ENCODE data around the gene MOB2.

Gene MOB2

DNA sequence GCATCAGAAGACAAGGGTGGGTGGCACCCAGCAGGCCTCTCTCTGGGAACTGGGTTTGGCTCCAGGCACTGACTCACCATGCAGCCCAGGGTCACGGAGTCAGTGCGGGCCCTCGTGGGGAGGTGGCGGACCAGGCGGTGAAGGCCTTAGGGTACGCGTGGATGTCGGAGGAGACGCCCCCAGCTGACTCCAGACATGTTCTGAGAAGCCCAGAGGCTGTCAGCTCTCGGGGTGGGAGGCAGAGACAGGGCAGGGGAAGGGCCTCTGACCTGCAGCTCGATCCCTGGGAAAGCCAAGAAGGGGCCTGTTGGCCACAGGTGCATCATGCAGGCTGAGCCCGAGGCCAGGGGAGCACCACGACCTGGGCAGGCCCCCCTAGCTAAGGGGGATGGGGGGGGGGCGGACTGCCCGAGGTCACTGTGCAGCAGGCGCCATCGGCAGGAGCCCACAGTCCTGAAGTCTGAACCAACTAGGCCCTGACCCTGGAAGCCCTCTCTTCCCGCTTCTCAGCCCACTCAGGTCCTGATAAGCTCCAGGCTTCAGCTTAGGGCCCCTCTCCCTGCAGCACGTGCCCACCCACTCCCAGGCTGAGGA is 18.0 kb downstream of the MOB2 start:
- no peaks in the 10 kb centered on the region for H3K4me1 Mint-ChIP-seq (ENCODE audit: low read depth)
- H3K27me3 Mint-ChIP-seq, result no peaks in the 10 kb centered on the region
- H3K4me3 Mint-ChIP-seq, result no peak overlapping the region
- peaks cover 43% of the 10 kb centered on the region for H3K36me3 Mint-ChIP-seq (ENCODE audit: low read depth)
- no peak overlapping the region for H3K27ac Mint-ChIP-seq
- H3K9me3 Mint-ChIP-seq, result no peaks in the 10 kb centered on the region
- no peak for DNase-seq

- no peaks in the 10 kb centered on the region for H3K9me3 Mint-ChIP-seq
- H3K27me3 Mint-ChIP-seq, result no peaks in the 10 kb centered on the region
- H3K27ac Mint-ChIP-seq, result no peak overlapping the region
- no peak for DNase-seq
- H3K4me1 Mint-ChIP-seq (ENCODE audit: low read depth), result no peaks in the 10 kb centered on the region
- peaks cover 39% of the 10 kb centered on the region for H3K36me3 Mint-ChIP-seq (ENCODE audit: low read depth)
- H3K4me3 Mint-ChIP-seq, result no peak overlapping the region
Observed at GRCh38 chr11:1468002-1468401, 18.6 kb downstream of the MOB2 start.

DNA sequence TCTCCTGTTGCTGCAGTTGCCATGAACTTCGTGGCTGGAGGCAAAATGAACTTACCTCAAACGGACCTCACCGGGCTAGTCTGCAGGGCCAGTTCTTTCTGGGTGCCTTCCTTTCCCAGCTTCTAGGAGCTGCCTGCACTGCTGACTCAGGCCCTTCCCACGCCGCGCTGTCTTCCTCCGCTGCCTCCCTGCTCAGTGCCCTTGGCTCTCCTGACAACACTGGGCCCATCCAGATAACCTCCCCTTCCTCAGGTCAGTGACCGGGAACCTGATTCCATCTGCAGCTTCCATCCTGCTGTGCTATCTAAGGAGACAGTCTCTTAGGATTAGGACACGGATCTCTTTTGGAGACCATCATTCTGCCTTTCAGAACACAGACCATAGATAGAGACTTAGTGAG is 19.3 kb downstream of the MOB2 start:
- no peaks in the 10 kb centered on the region for H3K9me3 Mint-ChIP-seq
- H3K4me1 Mint-ChIP-seq (ENCODE audit: low read depth), result no peaks in the 10 kb centered on the region
- H3K27ac Mint-ChIP-seq, result no peak overlapping the region
- DNase-seq, result no peak
- H3K27me3 Mint-ChIP-seq, result no peaks in the 10 kb centered on the region
- peaks cover 38% of the 10 kb centered on the region for H3K36me3 Mint-ChIP-seq (ENCODE audit: low read depth)
- H3K4me3 Mint-ChIP-seq, result no peak overlapping the region

DNA sequence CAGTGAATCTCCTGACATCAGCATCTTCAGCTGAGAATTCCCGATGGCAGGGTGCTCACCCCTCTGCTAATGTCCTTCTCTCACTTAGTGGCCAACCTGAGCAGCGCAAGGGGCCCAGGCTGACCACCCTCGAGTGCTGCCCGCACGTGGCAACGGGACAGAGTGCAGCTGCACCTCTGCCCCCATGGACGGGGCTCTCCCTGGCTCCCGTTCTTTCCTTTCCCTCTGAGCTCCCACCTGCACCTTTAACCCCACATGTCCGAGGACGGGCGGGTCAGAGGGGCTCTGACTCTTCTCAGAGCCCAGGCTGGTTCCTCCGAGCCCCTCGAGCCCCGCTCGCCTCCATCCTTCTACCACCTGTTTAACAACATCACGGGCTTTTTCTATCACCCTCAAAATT is 19.8 kb downstream of the MOB2 start:
- no peak overlapping the region for H3K4me3 Mint-ChIP-seq
- H3K9me3 Mint-ChIP-seq, result no peaks in the 10 kb centered on the region
- peaks cover 37% of the 10 kb centered on the region for H3K36me3 Mint-ChIP-seq (ENCODE audit: low read depth)
- no peak overlapping the region for H3K27ac Mint-ChIP-seq
- no peaks in the 10 kb centered on the region for H3K27me3 Mint-ChIP-seq
- no peaks in the 10 kb centered on the region for H3K4me1 Mint-ChIP-seq (ENCODE audit: low read depth)
- no peak for DNase-seq

- Mint-ChIP-seq H3K36me3 (ENCODE audit: low read depth) (peaks cover 19% of the 10 kb centered on the region), H3K4me3 (no peak overlapping the region)
Observed at GRCh38 chr11:1463056-1463455, 23.5 kb downstream of the MOB2 start.

DNA sequence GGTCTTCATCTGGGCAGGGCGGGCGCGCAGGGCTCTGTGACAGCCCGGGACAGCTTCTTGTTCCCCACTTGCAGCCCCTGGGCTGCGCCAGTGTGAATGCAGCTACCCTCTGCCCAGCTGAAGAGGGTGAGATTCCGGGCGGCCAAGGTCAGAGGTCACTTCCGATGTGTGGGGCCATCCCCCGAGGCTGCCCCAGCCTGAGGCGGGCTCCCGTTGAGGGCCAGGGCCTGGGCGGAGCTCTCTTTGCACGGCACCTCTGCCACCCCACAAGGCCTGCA is 23.9 kb downstream of the MOB2 start:
- no peak for DNase-seq
- Mint-ChIP-seq H3K4me1 (ENCODE audit: low read depth) (no peaks in the 10 kb centered on the region), H3K27ac (no peak overlapping the region), H3K4me3 (no peak overlapping the region), H3K9me3 (no peaks in the 10 kb centered on the region), H3K36me3 (ENCODE audit: low read depth) (peaks cover 19% of the 10 kb centered on the region), H3K27me3 (no peaks in the 10 kb centered on the region)

More at GRCh38 chr11:1463056-1463455, 23.5 kb downstream of the MOB2 start:
- Mint-ChIP-seq H3K27me3 (no peaks in the 10 kb centered on the region), H3K9me3 (no peaks in the 10 kb centered on the region), H3K4me1 (ENCODE audit: low read depth) (no peaks in the 10 kb centered on the region), H3K27ac (no peak overlapping the region)
- no peak for DNase-seq

DNA sequence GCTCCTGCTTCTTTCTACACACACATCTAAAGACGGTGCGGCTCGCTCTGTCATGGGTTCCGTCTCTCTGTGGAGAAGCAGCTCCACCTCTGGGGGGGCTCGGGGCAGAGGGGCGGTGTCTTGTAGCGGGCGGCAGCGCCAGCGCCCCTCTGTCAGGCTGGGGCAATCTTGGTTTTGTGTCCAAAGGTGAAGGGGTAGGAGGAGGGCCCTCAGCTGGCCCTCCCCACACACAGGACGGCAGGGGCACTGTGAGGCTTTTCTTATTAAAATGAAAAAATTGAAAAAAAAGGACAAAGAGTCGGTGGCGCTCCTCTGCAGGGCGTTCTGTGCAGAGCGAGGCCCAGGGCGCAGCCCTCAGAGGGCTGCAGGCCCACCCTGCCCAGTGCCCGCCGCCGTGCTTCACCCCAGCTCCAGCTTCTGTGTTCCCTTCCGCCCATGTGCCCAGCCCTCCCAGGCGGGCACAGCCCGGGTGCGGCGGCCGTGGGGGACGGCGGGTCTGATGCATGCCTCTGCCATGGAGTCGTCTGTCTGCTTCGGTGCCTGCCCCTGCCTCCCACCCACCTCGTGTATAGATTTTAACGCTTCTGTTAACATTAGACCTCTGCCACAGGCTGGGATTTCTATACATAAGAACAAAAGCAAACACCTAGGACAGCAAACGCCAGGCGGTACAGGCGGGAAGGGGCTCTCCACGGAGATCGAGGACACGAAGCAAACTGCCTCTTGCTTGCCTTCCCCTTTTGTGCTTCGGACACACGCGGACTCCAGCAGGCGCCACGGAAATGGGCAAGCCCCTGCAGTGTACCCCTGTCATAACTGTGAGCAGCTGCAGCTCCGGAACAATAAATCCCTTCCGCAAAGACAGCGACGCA is 24.5 kb downstream of the MOB2 start:
- no peaks in the 10 kb centered on the region for H3K4me1 Mint-ChIP-seq (ENCODE audit: low read depth)
- H3K27me3 Mint-ChIP-seq, result no peaks in the 10 kb centered on the region
- H3K9me3 Mint-ChIP-seq, result no peaks in the 10 kb centered on the region
- DNase-seq, result no peak
- H3K4me3 Mint-ChIP-seq, result no peak overlapping the region
- H3K36me3 Mint-ChIP-seq (ENCODE audit: low read depth), result peaks cover 15% of the 10 kb centered on the region
- H3K27ac Mint-ChIP-seq, result no peak overlapping the region

DNA sequence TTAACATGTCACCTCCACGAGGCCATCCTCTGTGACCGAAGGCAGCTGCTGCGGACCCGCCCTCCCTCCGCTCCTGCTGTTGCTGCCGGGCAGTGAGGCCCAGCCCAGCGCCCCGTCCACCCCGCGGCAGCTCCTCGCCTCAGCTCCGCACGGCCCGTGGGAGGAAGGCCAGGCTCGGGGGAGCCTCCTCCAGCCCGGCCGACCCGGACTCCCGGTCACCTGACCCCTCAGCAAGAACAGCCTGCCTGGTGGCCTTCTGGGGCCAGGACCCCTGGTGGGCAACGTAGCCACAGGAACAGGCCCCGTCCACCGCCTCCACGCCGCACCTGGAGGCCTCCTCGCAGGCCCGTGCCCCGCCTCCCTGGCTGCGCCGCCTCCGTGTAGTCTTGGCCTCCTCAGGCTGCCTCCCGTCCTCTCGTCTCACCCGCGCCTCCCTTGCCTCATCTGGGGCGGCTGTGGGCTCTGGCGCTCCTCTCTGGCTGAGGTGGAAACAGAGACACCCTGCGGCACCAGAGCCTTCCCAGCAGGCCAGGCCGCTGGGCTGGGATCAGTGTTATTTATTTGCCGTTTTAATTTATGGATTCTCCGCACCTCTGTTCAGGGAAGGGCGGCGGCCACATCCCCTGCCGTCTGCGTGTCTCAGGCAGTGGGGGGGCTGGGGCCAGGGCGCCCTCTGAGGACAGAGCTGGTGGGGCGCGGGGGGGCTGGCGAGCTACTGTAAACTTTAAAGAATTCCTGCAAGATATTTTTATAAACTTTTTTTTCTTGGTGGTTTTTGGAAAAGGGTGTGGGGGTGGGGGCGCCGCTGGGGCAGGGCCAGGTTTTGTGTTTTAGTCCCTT is 25.4 kb downstream of the MOB2 start:
- Mint-ChIP-seq H3K27ac (no peak overlapping the region), H3K9me3 (no peaks in the 10 kb centered on the region), H3K4me3 (no peak overlapping the region), H3K4me1 (ENCODE audit: low read depth) (no peaks in the 10 kb centered on the region), H3K27me3 (no peaks in the 10 kb centered on the region), H3K36me3 (ENCODE audit: low read depth) (peaks cover 10% of the 10 kb centered on the region)
- DNase-seq, result no peak

GRCh38 chr11:1460396-1460985 is 26.1 kb downstream of the MOB2 start:
- H3K9me3 Mint-ChIP-seq, result no peaks in the 10 kb centered on the region
- no peak for DNase-seq
- no peak overlapping the region for H3K27ac Mint-ChIP-seq
- no peaks in the 10 kb centered on the region for H3K27me3 Mint-ChIP-seq
- peaks cover 4% of the 10 kb centered on the region for H3K36me3 Mint-ChIP-seq (ENCODE audit: low read depth)
- no peak overlapping the region for H3K4me3 Mint-ChIP-seq
- no peaks in the 10 kb centered on the region for H3K4me1 Mint-ChIP-seq (ENCODE audit: low read depth)

- Mint-ChIP-seq H3K27ac (no peak overlapping the region), H3K36me3 (ENCODE audit: low read depth) (no peaks in the 10 kb centered on the region), H3K4me3 (no peak overlapping the region)
Observed at GRCh38 chr11:1459764-1460395, 26.7 kb downstream of the MOB2 start.

GRCh38 chr11:1459219-1459575 is 27.4 kb downstream of the MOB2 start:
- Mint-ChIP-seq H3K9me3 (no peaks in the 10 kb centered on the region), H3K27me3 (no peaks in the 10 kb centered on the region), H3K27ac (no peak overlapping the region), H3K4me3 (no peak overlapping the region), H3K36me3 (ENCODE audit: low read depth) (no peaks in the 10 kb centered on the region), H3K4me1 (ENCODE audit: low read depth) (no peaks in the 10 kb centered on the region)
- no peak for DNase-seq

More at GRCh38 chr11:1459764-1460395, 26.7 kb downstream of the MOB2 start:
- Mint-ChIP-seq H3K4me1 (ENCODE audit: low read depth) (no peaks in the 10 kb centered on the region), H3K9me3 (no peaks in the 10 kb centered on the region), H3K27me3 (no peaks in the 10 kb centered on the region)
- DNase-seq, result no peak

DNA sequence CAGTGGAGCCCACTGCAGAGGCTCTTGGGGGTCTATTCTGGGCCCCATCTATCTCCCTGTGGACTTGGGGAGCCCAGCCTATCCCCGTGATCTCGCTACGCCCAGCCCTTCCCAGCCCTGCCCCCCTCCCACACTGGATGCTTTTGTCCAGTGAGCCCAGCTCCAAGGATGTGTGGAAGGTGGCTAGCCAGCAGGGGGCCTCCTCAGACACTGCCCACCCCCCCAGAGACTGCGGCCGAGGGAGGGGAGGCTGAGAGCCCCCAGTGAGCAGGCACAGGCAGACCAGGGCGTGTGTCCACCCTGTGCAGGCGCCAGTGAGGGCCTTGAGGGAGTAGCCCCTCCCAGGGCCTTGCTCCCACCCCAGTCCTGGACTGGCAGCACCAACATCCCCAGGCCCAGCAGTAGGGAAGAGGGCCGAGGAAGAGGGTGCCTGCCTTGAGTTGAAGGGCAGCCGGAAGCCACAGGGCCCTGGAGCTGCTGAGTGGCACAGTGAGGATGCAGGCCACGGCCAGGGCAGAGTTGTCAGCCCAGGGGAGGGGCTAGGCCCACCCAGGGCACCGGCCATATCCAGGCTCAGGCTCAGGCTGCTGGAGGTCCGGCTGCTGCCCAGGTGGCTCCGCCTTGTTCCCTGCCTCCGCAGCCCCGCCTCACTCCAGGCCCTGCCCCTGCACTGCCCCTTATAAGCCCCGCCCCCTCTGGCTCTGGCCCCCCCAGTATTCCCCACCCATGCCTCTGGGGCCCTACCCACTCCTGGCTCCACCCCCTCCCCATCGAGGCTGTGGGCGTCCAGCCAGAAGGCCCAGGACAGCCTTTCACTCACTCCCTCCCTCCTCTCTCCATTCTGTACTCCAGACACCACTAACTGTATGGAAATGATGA is 28.0 kb downstream of the MOB2 start:
- Mint-ChIP-seq H3K9me3 (no peaks in the 10 kb centered on the region), H3K36me3 (ENCODE audit: low read depth) (no peaks in the 10 kb centered on the region), H3K27me3 (no peaks in the 10 kb centered on the region), H3K4me3 (no peak overlapping the region), H3K4me1 (ENCODE audit: low read depth) (no peaks in the 10 kb centered on the region), H3K27ac (no peak overlapping the region)
- DNase-seq, result no peak

DNA sequence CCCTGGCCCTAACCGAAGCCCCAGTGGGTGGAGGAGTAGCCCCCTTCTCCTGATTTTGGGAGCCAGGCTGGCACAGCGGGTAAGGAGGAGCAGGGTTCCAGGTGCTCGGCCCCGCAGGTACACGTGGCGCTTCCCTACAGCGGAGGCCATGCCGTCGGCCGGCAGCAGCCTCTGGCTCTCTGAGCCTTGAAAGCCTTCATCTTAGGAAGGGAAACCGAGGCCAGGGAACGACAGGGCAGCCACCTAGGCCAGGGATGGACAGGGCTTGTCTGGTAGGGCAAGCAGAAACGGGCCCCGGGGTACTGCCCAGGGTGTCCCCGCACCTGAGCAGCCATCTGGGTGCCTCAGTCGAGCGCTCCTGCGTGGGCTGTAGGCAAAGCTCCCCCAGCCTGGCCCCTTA is 28.7 kb downstream of the MOB2 start:
- H3K27me3 Mint-ChIP-seq, result no peaks in the 10 kb centered on the region
- no peaks in the 10 kb centered on the region for H3K9me3 Mint-ChIP-seq
- H3K27ac Mint-ChIP-seq, result no peak overlapping the region
- H3K36me3 Mint-ChIP-seq (ENCODE audit: low read depth), result no peaks in the 10 kb centered on the region
- no peak for DNase-seq
- H3K4me1 Mint-ChIP-seq (ENCODE audit: low read depth), result no peaks in the 10 kb centered on the region
- no peak overlapping the region for H3K4me3 Mint-ChIP-seq

- DNase-seq, result no peak
- Mint-ChIP-seq H3K27ac (no peak overlapping the region), H3K4me3 (no peak overlapping the region), H3K27me3 (no peaks in the 10 kb centered on the region), H3K36me3 (ENCODE audit: low read depth) (no peaks in the 10 kb centered on the region), H3K9me3 (no peaks in the 10 kb centered on the region), H3K4me1 (ENCODE audit: low read depth) (no peaks in the 10 kb centered on the region)
Observed at GRCh38 chr11:1457326-1457680, 29.3 kb downstream of the MOB2 start.

Measured in activated T-cell treated with anti-CD3 and anti-CD28 coated beads, Interleukin-2, amount 50 U/mL, for 24 hours (primary cell).